Natural killer cell (primary cell): ENCODE results near the gene KRTAP20-4. TPM values are rescaled to one million over a fixed set of nuclear protein-coding genes. Genes with fewer than 3 reads are reported as not detected.

Experiments used
- ATAC-seq, 3 donors: fragments of 150-1000 bp in 2 of 3; fragments of 200-7000 bp in 1 of 3; cut with Tn5 transposase; 1 replicate in 1 of 3; 2 replicates in 2 of 3; pipeline ENCODE4 v1.10.0; 2021; ENCODE audit warnings: mild to moderate bottlenecking in 2 of 3, moderate library complexity in 2 of 3
- DNase-seq, 2 donors: peaks; one replicate each; pipeline versions ENCODE4 v3.0.0 to v3.0.0-alpha.2; 2013 to 2021; ENCODE audit warnings: mixed read lengths in 1 of 2
- H3K27ac ChIP-seq: one replicate; pipeline ENCODE4 v1.5.1; 2013; ENCODE audit warnings: mild to moderate bottlenecking, low read length
- H3K27me3 ChIP-seq: one replicate; pipeline ENCODE4 v1.6.1; 2013; ENCODE audit warnings: low read length; ENCODE audit not compliant: control insufficient read depth, insufficient read depth
- H3K36me3 ChIP-seq: one replicate; pipeline ENCODE4 v1.6.1; 2013; ENCODE audit warnings: low read length; ENCODE audit not compliant: control insufficient read depth, insufficient read depth
- H3K4me1 ChIP-seq: one replicate; pipeline ENCODE4 v1.6.1; 2013; ENCODE audit warnings: low read length; ENCODE audit not compliant: control insufficient read depth, insufficient read depth
- H3K4me3 ChIP-seq: one replicate; pipeline ENCODE4 v1.5.1; 2013; ENCODE audit warnings: low read length
- H3K9me3 ChIP-seq: one replicate; pipeline ENCODE4 v1.6.1; 2013; ENCODE audit warnings: low read length; ENCODE audit not compliant: control insufficient read depth, insufficient read depth
- H3K27ac Mint-ChIP-seq, 2 donors: one replicate each; pipeline ENCODE4 v1.8.0; 2022; ENCODE audit warnings: mild to moderate bottlenecking in 2 of 2, mixed read lengths in 2 of 2, moderate library complexity in 1 of 2
- H3K27me3 Mint-ChIP-seq, 2 donors: one replicate each; pipeline ENCODE4 v1.8.0; 2022; ENCODE audit warnings: low read depth in 2 of 2, mixed read lengths in 2 of 2
- H3K36me3 Mint-ChIP-seq: one replicate; pipeline ENCODE4 v1.8.0; 2022; ENCODE audit warnings: mixed read lengths
- H3K4me1 Mint-ChIP-seq, 2 donors: one replicate each; pipeline ENCODE4 v1.8.0; 2022; ENCODE audit warnings: mixed read lengths in 2 of 2
- H3K4me3 Mint-ChIP-seq: one replicate; pipeline ENCODE4 v1.8.0; 2022; ENCODE audit warnings: mild to moderate bottlenecking, moderate library complexity, mixed read lengths
- H3K9me3 Mint-ChIP-seq, 2 donors: one replicate each; pipeline ENCODE4 v1.8.0; 2022; ENCODE audit warnings: mixed read lengths in 2 of 2
- CTCF ChIP-seq: fragments of 200-600 bp; IDR thresholded peaks from one replicate; pipeline ENCODE4 v1.8.0; 2022; ENCODE audit warnings: antibody characterized with exemption
- WGBS: methylation state at CpG from one replicate; pipeline ENCODE4 v1.1.7; 2013; ENCODE audit warnings: missing lambda C conversion rate; ENCODE audit not compliant: insufficient coverage; 5-methylcytosine and 5-hydroxymethylcytosine counted together
- intact Hi-C: fragments of 100-400 bp; cut with micrococcal nuclease; formaldehyde crosslinking; loops from one replicate; pipeline ENCODE4 v1.14.2; 2022
- total RNA-seq, 4 donors: library from RNA; stranded (reverse); fragments of 120-200 nt in 1 of 4; gene quantifications; one replicate each; pipeline versions ENCODE4 v1.2.3 to v1.2.4, GENCODE V29; 2013 to 2022

KRTAP20-4 gene
- total RNA-seq, 3 donors from 2014 or later (not counting 1 experiment from before 2014, with no cell fraction given), result not detected

GRCh38 chr21:30638686-30639085 is 18.3 kb downstream of the KRTAP20-4 start:
- Histone ChIP-seq H3K9me3 (no peaks in the 10 kb centered on the region), H3K36me3 (no peaks in the 10 kb centered on the region), H3K27ac (no peak overlapping the region), H3K27me3 (no peaks in the 10 kb centered on the region), H3K4me3 (no peak overlapping the region), H3K4me1 (no peaks in the 10 kb centered on the region)
- intact Hi-C loops, result no loop called here
- Mint-ChIP-seq H3K4me1 (no peaks in the 10 kb centered on the region), H3K9me3 (peaks cover 13 to 15% of the 10 kb centered on the region in 2 donors), H3K27ac (no peak overlapping the region), H3K4me3 (no peak overlapping the region), H3K27me3 (no peaks in the 10 kb centered on the region), H3K36me3 (no peaks in the 10 kb centered on the region)
- no peak for DNase-seq
- 84% methylated on average over 2 of the region's 3 CpGs for WGBS
- no peak for ATAC-seq
- no peak for TF ChIP-seq CTCF

GRCh38 chr21:30642564-30642963 is 22.1 kb downstream of the KRTAP20-4 start, which contains the start of gene KRTAP20-3:
Gene KRTAP20-3, plus strand, starts transcription at chr21:30642864.
- Mint-ChIP-seq H3K27ac (no peak within 1 kb of the TSS), H3K4me3 (no peak within 1 kb of the TSS), H3K9me3 (peaks cover 18 to 20% of the 10 kb centered on the region in 2 donors), H3K36me3 (no peaks in the 10 kb centered on the region), H3K27me3 (no peaks in the 10 kb centered on the region), H3K4me1 (no peaks in the 10 kb centered on the region)
- Histone ChIP-seq H3K4me1 (no peaks in the 10 kb centered on the region), H3K27ac (no peak within 1 kb of the TSS), H3K27me3 (no peaks in the 10 kb centered on the region), H3K4me3 (no peak within 1 kb of the TSS), H3K9me3 (no peaks in the 10 kb centered on the region), H3K36me3 (no peaks in the 10 kb centered on the region)
- no peak for TF ChIP-seq CTCF
- ATAC-seq, result no peak
- intact Hi-C loops, result no loop called here
- DNase-seq, result no peak
- WGBS, result 80% methylated on average over 2 of the region's 2 CpGs

GRCh38 chr21:30646904-30647414 is 26.5 kb downstream of the KRTAP20-4 start:
- Mint-ChIP-seq H3K9me3 (peaks cover 18 to 22% of the 10 kb centered on the region in 2 donors), H3K4me1 (no peaks in the 10 kb centered on the region), H3K36me3 (no peaks in the 10 kb centered on the region), H3K27ac (no peak overlapping the region), H3K27me3 (no peaks in the 10 kb centered on the region), H3K4me3 (no peak overlapping the region)
- Histone ChIP-seq H3K4me3 (no peak overlapping the region), H3K36me3 (no peaks in the 10 kb centered on the region), H3K27me3 (no peaks in the 10 kb centered on the region), H3K27ac (no peak overlapping the region), H3K9me3 (no peaks in the 10 kb centered on the region), H3K4me1 (no peaks in the 10 kb centered on the region)
- WGBS, result no CpG with 5 or more reads among the region's 1 CpG
- DNase-seq (no peak), ATAC-seq (no peak)
- intact Hi-C loops, result no loop called here
- no peak for TF ChIP-seq CTCF

GRCh38 chr21:30652891-30653290 is 32.5 kb downstream of the KRTAP20-4 start:
- no peaks in the 10 kb centered on the region for H3K36me3 ChIP-seq
- Mint-ChIP-seq H3K4me3 (no peak overlapping the region), H3K9me3 (peaks cover 15 to 16% of the 10 kb centered on the region in 2 donors), H3K27me3 (no peaks in the 10 kb centered on the region), H3K4me1 (no peaks in the 10 kb centered on the region), H3K36me3 (no peaks in the 10 kb centered on the region), H3K27ac (no peak overlapping the region)
- H3K9me3 ChIP-seq, result no peaks in the 10 kb centered on the region
- no peaks in the 10 kb centered on the region for H3K4me1 ChIP-seq
- H3K27ac ChIP-seq, result no peak overlapping the region
- intact Hi-C loops, result no loop called here
- H3K4me3 ChIP-seq, result no peak overlapping the region
- no peaks in the 10 kb centered on the region for H3K27me3 ChIP-seq
- TF ChIP-seq CTCF, result no peak
- DNase-seq, result no peak
- ATAC-seq, result no peak
